Measurements from ENCODE around the gene NOTUM.

Gene NOTUM

DNA sequence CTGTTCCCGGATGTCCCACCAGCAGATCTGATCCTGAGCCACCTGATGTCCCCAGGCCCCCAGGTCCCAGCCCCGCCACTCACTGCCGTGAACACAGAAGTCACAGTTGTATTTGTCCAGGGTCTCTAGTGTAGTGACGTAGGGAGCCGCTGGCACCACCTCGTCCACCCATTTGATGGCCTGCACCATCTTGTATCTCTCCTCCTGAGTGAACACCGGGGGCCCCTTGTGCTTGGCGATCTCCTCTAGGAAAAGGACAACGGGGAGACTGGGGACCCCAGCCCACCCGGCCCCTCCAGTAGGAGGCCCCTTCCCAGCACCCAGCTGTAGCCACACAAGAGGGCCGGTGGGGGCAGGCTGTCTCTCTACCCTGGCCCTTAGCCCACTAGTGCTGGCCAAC lies 52.2 kb downstream of the NOTUM start:
- DNase-seq, result no peak

DNA sequence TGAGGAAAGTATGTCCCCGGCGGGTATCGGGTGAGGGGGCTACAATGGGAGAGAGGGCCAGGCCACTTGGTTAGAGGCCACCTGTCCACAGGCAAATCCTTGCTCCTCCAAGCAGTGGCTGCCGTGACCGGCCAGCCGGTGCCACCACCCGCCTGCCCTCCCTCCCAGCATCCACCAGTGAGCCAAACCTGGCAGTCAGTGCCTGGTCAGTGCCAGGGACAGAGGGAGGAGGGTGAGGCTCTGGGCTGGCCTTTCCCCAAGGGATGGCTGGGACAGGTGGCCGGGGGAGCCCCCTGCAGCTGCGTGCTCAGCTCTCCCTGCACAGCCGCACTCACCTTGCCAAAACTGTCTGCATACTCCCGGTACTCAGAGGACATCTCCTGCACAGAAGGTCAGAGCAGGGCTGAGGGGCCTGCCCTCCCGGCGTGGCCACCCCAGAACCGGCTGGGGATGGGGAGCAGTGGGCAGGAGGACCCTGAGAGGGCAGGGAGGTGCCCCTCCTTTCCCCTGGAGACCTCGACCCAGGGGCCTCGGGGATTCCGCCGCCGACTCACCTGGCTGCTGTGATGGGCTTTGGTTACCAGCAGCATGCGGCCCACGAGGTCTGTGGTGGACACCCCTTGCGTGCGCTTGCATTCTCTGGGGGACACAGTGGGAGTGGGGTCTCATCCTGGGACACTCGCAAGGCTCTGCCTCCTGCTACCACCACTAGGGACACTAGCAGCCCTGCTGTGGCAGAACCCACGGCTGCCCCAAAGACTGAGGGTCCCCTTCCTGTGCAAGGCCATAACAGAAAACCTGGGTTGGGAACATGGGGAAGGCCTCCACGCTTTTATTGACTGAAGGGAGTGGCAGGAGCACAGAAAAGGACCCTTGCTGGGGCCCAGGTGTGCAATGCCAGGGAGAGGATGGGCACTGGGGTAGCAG lies 53.5 kb downstream of the NOTUM start:
- no peak for DNase-seq

DNA sequence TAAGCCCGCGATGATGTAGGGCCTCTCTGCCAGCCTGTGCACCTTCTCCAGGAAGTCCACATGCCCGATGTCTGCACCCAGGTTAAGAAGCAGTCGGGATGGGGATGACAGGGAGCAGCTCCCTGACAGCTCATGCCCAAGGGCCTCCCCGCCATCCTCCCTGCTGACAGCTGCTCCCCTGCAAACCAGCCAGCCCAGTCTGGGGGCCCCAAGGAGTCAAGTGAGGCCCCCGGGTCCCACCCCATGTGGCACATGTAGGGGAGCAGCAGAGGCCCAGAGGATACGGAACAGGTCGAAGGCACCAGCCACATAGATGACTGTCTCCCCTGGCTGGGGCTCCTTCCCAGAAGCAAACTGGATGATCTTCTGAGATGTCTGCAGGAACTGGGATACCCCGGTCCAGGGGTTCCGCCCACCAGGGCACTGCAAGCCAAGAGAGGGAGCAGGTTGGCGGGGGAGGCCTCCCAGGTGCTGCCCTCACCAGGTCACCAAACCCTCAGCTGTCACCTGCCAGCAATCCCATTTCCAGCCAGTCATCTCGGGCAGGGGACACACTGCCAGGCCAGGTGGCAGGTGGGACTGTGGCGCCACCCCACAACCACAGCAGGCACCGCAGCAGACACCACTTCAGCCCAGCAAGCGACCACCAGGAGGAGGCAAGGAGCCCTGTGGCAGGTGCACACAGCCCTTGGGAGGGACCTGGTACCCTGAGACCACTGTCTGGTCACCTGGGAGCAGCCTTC lies 54.3 kb downstream of the NOTUM start:
- no peak for DNase-seq

DNA sequence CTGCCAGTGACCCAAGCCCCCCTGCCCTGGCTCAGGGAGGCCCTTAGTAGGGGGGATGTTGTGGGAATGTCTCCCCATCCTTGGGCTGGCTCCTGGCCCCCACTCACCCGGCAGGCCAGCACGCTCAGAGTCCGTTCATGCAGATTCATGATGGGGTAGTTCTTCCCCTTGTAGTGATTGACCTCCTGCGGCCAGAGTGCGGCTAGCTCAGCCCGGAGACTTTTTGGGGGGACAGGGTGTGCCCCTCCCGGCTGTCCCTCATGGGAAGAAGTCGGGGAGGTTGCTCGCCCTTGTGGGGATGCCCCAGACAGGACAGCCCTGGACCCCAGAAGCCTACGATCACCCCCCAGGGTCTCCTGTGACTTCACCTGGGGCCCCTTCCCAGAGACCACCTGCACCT lies 55.0 kb downstream of the NOTUM start:
- DNase-seq, result no peak

DNA sequence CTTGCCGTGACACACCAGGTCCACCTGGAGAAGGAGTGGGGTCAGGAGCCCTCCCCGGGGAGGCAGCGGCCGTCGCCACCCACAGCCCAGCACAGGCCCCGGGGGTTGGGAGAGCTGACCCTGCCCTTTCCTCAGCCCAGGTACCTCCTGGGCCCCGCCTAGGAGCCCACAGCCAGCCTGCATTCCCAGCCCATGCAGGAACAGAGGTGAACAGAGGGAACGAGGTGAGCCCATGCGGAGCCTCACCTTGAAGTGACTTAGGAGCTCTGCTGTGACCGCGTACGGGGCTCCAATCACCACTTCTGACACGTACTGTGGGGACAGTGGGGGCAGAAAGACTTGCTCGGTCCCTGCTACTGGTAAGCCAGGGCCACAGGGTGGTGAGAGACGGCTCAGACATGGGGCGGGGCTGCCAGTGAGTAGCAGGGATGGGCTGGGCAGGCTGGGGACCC lies 55.5 kb downstream of the NOTUM start:
- no peak for DNase-seq

DNA sequence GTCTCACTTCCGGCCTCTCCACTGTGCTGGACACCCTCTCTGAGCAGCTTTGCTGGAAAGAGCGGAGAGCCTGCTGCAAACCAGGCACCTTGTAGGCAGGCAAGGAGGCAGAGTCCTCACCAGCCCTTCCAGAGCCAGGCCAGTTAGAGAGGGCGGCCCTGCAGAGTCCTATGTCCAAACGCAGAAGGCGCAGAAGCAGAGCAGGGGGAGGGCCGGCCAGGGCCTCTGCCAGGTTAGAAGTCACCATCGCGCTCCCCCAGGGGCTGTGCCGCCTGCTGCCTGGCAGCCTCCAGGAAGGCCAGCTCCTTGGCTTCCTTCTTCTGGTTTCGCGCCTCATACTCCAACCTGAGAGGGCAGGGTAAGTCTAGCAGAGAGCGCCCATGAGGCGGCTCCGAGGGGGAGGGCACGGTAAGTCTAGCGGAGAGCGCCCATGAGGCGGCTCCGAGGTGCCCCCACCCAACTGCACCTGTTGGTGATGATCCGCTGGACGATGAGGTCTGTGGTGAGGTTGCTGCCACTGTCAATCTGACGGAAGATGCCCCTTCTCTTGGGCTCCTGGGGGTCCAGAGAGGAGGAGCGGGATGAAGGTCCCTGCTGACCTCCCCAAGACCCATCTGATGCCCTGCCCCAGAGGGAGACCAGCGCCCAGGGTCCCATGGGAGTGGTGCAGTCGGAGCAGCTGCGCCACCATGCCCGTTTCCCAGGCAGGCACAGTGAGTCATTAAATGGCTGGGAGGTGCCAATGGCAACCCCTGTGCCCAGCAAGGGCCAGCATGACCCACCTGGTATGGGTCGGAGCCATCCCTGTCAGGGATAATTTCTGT lies 56.2 kb downstream of the NOTUM start:
- no peak for DNase-seq

DNA sequence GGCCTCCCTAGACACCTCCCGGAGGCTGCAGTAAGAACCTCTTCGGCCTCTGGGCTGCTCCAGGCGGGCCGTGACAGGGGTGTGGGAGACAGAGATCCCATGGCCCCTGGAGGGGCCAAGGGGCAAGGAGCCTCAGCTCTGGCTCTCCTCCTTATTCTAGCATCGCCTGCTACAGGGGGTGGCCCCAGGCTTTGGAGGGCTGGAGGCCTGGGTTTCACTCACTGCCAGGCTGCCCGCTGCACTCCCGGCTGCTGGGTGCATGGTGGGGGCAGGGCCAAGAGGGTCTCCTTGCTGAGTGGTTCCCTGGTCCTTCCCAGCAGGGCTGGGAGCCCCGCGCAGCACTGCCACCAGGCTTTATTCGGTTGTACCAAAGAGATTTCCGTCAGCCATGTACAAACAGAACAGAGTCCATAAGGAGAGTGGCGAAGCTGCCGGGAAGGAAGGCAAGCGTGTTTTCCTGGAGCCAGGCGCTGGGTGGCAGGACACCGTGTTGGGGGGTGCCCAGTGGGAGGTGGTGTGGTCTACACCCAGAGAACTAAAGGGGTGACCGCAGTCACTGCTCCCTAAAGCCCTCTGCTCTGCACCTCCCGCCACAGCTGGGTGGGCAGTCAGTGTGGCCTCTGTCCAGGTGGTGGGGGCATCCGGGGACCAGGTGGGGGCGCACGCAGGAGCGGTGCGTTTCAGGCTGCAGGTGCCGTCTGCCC lies 56.9 kb downstream of the NOTUM start:
- no peak for DNase-seq

DNA sequence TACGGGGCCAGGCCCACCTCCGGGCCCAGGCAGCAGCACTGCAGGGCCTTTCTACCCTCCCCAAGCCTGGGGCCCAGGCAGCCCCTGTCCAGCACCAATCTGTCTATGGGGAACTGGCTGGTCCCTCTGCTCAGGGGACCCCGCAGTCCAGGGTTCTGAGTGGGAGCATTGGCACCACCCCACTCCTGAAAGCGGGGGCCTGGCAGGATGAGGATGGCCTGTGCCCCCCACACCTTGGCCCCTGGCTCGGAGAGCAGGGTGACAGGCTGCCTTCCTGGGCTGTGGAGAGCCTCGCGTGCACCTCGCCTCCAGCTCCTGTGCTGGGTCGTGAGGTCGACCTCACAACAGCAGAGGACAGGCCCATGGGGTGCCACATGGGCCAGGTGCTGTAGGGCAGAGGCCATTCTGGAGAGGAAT lies 57.6 kb downstream of the NOTUM start:
- DNase-seq, result no peak

DNA sequence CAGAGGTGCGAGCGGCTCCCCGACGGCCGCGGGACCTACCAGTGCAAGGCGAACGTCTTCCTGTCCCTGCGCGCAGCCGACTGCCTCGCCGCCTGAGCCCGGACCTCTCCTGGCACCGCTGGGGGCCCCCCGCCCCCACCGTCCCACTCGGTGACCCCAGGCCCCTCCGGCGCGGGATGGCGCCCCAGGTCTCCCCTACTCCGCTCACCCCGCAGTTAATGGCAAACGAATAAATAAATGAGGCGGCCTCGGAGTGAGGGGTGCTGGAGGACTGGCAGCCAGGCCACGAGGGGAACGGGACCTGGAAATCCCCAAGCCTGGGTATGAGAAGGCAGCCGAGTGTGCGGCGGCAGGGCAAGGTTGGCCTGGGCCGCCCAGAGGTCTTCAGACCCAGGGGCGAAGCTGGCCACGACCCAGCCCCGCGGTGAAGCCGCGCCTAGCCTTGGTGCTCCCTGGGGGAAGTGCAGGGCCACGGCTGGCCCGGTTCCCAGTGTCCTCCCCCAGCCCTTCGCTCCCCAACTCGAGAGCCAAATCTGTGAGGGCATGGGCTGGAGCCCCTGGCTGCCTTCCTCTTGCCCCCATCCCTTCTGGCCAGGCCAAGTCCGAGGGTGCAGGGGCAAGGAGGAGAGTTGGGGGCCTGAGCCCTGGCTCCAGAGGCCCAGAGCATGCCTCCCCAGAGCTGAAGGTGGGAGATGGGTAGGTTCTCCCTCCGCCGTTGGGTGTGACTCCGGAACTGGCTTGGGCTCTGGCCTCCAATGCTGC lies 58.2 kb downstream of the NOTUM start:
- no peak for DNase-seq

All from cortex of kidney (tissue), 1 donor.